HepG2 (cell line): ENCODE measurements around the gene ATP2C2. TPM values are rescaled to one million over a fixed set of nuclear protein-coding genes. Genes with fewer than 3 reads are reported as not detected.

Source experiments
- ATAC-seq: fragments of 200-7000 bp; cut with Tn5 transposase; 3 replicates; pipeline ENCODE4 v1.9.1; 2020; ENCODE audit warnings: mild to moderate bottlenecking, moderate library complexity
- BruUV-seq: library from RNA; stranded (reverse); fragments of 400-500 nt; replicated peaks from 2 replicates; lab custom pipeline; 2021; lab: Mats Ljungman, UMichigan
- CTCF ChIA-PET: fragments of 300-600 bp; formaldehyde crosslinking; extraction: SDS; loops from one replicate; lab custom pipeline; 2021; ENCODE audit warnings: low total read pairs, inconsistent platforms, low intra/inter-chr PET ratio; lab: Yijun Ruan, JAX
- POLR2A ChIA-PET: fragments of 350-600 bp; sonication (Branson Sonifier 250); formaldehyde crosslinking; loops from one replicate; lab custom pipeline; 2020; ENCODE audit warnings: antibody characterized with exemption, inconsistent platforms; lab: Yijun Ruan, JAX
- DNase-seq: peaks from one replicate; pipeline ENCODE4 v3.0.0-alpha.2; 2015; ENCODE audit warnings: low spot score
- FAIRE-seq: peaks from 3 replicates; lab custom pipeline; 2011; peaks lifted over from hg19 to GRCh38; lab: Jason Lieb, UNC
- H2AFZ ChIP-seq: one replicate; pipeline ENCODE4 v1.6.1; 2011; ENCODE audit warnings: low read length, inconsistent platforms
- H3K27ac ChIP-seq: fragments of 300-600 bp; 3 replicates; pipeline ENCODE4 v1.8.0; 2011; ENCODE audit warnings: mixed run types, mild to moderate bottlenecking, mixed read lengths, low read length, inconsistent platforms; ENCODE audit not compliant: insufficient read depth; ENCODE audit errors: extremely low read length
- H3K27me3 ChIP-seq, 2 experiments: fragments of 200-600 bp in 1 of 2; 2 replicates in 1 of 2; 3 replicates in 1 of 2; pipeline versions ENCODE4 v1.6.0 to v1.8.0; 2011; ENCODE audit warnings: low read length in 2 of 2, mild to moderate bottlenecking in 2 of 2, moderate library complexity in 2 of 2, inconsistent platforms in 1 of 2; ENCODE audit not compliant: insufficient read depth in 2 of 2, control insufficient read depth in 1 of 2
- H3K36me3 ChIP-seq, 2 experiments: fragments of 200-600 bp in 1 of 2; replicated peaks in 1 of 2; 2 replicates in 1 of 2; 3 replicates in 1 of 2; pipeline versions ENCODE4 v1.5.1 to v1.8.0; 2011; ENCODE audit warnings: low read length in 2 of 2, inconsistent platforms in 1 of 2; ENCODE audit not compliant: insufficient read depth in 2 of 2, control insufficient read depth in 1 of 2
- H3K4me1 ChIP-seq: 2 replicates; pipeline ENCODE4 v1.5.1; 2012; ENCODE audit warnings: low read length, inconsistent platforms; ENCODE audit not compliant: insufficient read depth
- H3K4me2 ChIP-seq: 2 replicates; pipeline ENCODE4 v1.6.0; 2011; ENCODE audit warnings: low read depth, low read length, inconsistent platforms
- H3K4me3 ChIP-seq, 3 experiments: fragments of 200-600 bp in 1 of 3; sonication (generic), shearing (Covaris generic) in 1 of 3; replicated peaks in 1 of 3; 2 replicates each; pipeline ENCODE4 v1.5.1; 2011 to 2016; ENCODE audit warnings: low read length in 3 of 3, inconsistent platforms in 2 of 3, low read depth in 2 of 3, mild to moderate bottlenecking in 2 of 3, control low read depth in 1 of 3, mixed read lengths in 1 of 3; ENCODE audit not compliant: insufficient read depth in 1 of 3
- H3K79me2 ChIP-seq: one replicate; pipeline ENCODE4 v1.6.1; 2011; ENCODE audit warnings: low read length, inconsistent platforms; ENCODE audit not compliant: insufficient read depth
- H3K9ac ChIP-seq: 2 replicates; pipeline ENCODE4 v1.6.0; 2011; ENCODE audit warnings: mild to moderate bottlenecking, low read depth, low read length, inconsistent platforms; ENCODE audit not compliant: insufficient read depth
- H3K9me3 ChIP-seq: 2 replicates; pipeline ENCODE4 v1.5.1; 2012; ENCODE audit warnings: mild to moderate bottlenecking, low read length
- H4K20me1 ChIP-seq: 2 replicates; pipeline ENCODE4 v1.6.0; 2011; ENCODE audit warnings: inconsistent platforms, mild to moderate bottlenecking, low read length, moderate library complexity; ENCODE audit not compliant: insufficient read depth
- AHR ChIP-seq: IDR thresholded peaks from 2 replicates; pipeline ENCODE4 v1.6.1; 2018; ENCODE audit warnings: missing genetic modification reagents, missing compliant biosample characterization
- CTCF ChIP-seq: sonication (generic); formaldehyde crosslinking; IDR thresholded peaks from 2 replicates; pipeline ENCODE4 v1.5.0; 2020; ENCODE audit warnings: mild to moderate bottlenecking, missing genetic modification reagents, moderate library complexity
- ISX ChIP-seq: sonication (generic); formaldehyde crosslinking; conservative IDR thresholded peaks from 2 replicates; pipeline ENCODE4 v1.5.0; 2020; ENCODE audit warnings: missing genetic modification reagents
- PRDM4 ChIP-seq: sonication (generic); formaldehyde crosslinking; IDR thresholded peaks from 2 replicates; pipeline ENCODE4 v1.9.0; 2021; ENCODE audit warnings: missing genetic modification reagents, borderline replicate concordance
- SNAI1 ChIP-seq: sonication (generic); formaldehyde crosslinking; IDR thresholded peaks from 2 replicates; pipeline ENCODE4 v1.5.0; 2020; ENCODE audit warnings: mild to moderate bottlenecking, missing genetic modification reagents, borderline replicate concordance
- ZBED4 ChIP-seq: sonication (generic); formaldehyde crosslinking; IDR thresholded peaks from 2 replicates; pipeline ENCODE4 v1.4.0; 2020; ENCODE audit warnings: missing genetic modification reagents, borderline replicate concordance
- ZNF224 ChIP-seq: sonication (generic); formaldehyde crosslinking; IDR thresholded peaks from 2 replicates; pipeline ENCODE4 v1.5.0; 2020; ENCODE audit warnings: mild to moderate bottlenecking, missing genetic modification reagents
- ZNF263 ChIP-seq: sonication (generic); formaldehyde crosslinking; IDR thresholded peaks from 2 replicates; pipeline ENCODE4 v1.4.0; 2020; ENCODE audit warnings: missing genetic modification reagents
- ZSCAN31 ChIP-seq: sonication (generic); formaldehyde crosslinking; IDR thresholded peaks from 2 replicates; pipeline ENCODE4 v1.5.0; 2020; ENCODE audit warnings: low read depth, mild to moderate bottlenecking, missing genetic modification reagents
- WGBS: methylation state at CpG from one replicate; pipeline ENCODE4 v1.1.6; 2017; ENCODE audit warnings: low lambda C conversion rate; 5-methylcytosine and 5-hydroxymethylcytosine counted together
- in situ Hi-C: cut with HindIII; loops from 2 replicates; pipeline ENCODE4 v1.10.0; 2017; ENCODE audit warnings: low pct_unique_long_range_greater_than_20kb; ENCODE audit not compliant: extremely low pct_ligation_motif_present
- intact Hi-C: fragments of 100-400 bp; cut with micrococcal nuclease; formaldehyde crosslinking; loops from one replicate; pipeline ENCODE4 v1.10.0; 2022; ENCODE audit not compliant: unreplicated experiment
- polyA plus RNA-seq, 8 experiments: library from polyadenylated mRNA; depleted of rRNA in 3 of 8; stranded (reverse) in 7 of 8; unstranded in 1 of 8; fragments of >200 nt; fragmentation: Illumina TruSeq in 4 of 8; extraction: Trizol in 4 of 8; gene quantifications; 2 replicates each; pipeline versions ENCODE4 v1.2.1 to v1.2.3, GENCODE V29; 2011 to 2016; ENCODE audit warnings: low read depth in 4 of 8, missing spikeins in 1 of 8, mixed read lengths in 1 of 8; ENCODE audit not compliant: insufficient read depth in 1 of 8
- total RNA-seq, 5 experiments: library from RNA; depleted of rRNA; stranded (reverse); fragments of >200 nt; fragmentation: Illumina TruSeq; extraction: Trizol; gene quantifications; 2 replicates each; pipeline ENCODE4 v1.2.3, GENCODE V29; 2016; ENCODE audit warnings: low read depth in 1 of 5
- TF ChIP-seq, protein P1 (sequence below): sonication (generic); formaldehyde crosslinking; IDR thresholded peaks from 2 replicates; pipeline ENCODE4 v1.5.0; 2020; ENCODE audit warnings: missing genetic modification reagents

Gene ATP2C2
- total and polyA plus RNA-seq, 2 of the 13 experiments (the other 11 are each of a cell fraction or from before 2014, with no cell fraction given) = 0.07 TPM; not detected in 1

GRCh38 chr16:84331998-84332780 is 36.1 kb upstream of the ATP2C2 start (continued):
- TF ChIP-seq, protein P1, sequence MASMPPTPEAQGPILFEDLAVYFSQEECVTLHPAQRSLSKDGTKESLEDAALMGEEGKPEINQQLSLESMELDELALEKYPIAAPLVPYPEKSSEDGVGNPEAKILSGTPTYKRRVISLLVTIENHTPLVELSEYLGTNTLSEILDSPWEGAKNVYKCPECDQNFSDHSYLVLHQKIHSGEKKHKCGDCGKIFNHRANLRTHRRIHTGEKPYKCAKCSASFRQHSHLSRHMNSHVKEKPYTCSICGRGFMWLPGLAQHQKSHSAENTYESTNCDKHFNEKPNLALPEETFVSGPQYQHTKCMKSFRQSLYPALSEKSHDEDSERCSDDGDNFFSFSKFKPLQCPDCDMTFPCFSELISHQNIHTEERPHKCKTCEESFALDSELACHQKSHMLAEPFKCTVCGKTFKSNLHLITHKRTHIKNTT (CRISPR knock-in tag) = no peak
- no peak for TF ChIP-seq ZBED4 (CRISPR knock-in tag)

GRCh38 chr16:84332975-84333684 is 35.2 kb upstream of the ATP2C2 start:
- CTCF ChIA-PET = no interaction called here
- no peak overlapping the region for H3K27ac ChIP-seq
- ATAC-seq (peak; percentile 69), DNase-seq (no peak), FAIRE-seq (peak; percentile 44)
- no peak overlapping the region for H3K4me3 ChIP-seq
- in situ Hi-C loops = no loop called here
- no peak overlapping the region for H3K9ac ChIP-seq
- H3K36me3 ChIP-seq = no peaks in the 10 kb centered on the region
- BruUV-seq = no TSS peak
- no peaks in the 10 kb centered on the region for H3K79me2 ChIP-seq
- POLR2A ChIA-PET = no interaction called here
- no peaks in the 10 kb centered on the region for H3K9me3 ChIP-seq
- H3K27me3 ChIP-seq = peaks cover 2 to 39% of the 10 kb centered on the region in 2 experiments; a peak in 4 of 5 replicates
- H2AFZ ChIP-seq = no peak overlapping the region
- no peaks in the 10 kb centered on the region for H4K20me1 ChIP-seq
- H3K4me2 ChIP-seq = no peak overlapping the region
- TF ChIP-seq SNAI1 (CRISPR knock-in tag) (no peak), ISX (no peak), AHR (CRISPR knock-in tag) (no peak), CTCF (CRISPR knock-in tag) (0 out of 2 replicates have a peak, but pooled peaks have one; percentile 15), ZSCAN31 (CRISPR knock-in tag) (no peak), ZNF224 (CRISPR knock-in tag) (no peak), ZNF263 (no peak), PRDM4 (CRISPR knock-in tag) (no peak)
- intact Hi-C loops = no loop called here
- H3K4me1 ChIP-seq = no peaks in the 10 kb centered on the region
- 11% methylated on average over 10 of the region's 10 CpGs for WGBS
